Transverse colon (tissue), 4 donors: Measurements from ENCODE around the gene SLAMF8. TPM values are rescaled to one million over a fixed set of nuclear protein-coding genes. Genes with fewer than 3 reads are reported as not detected.

ENCODE experiments used
- DNase-seq: peaks from one replicate; pipeline ENCODE4 v3.0.0-alpha.2; 2019
- H3K27ac ChIP-seq, 4 donors: fragments of 200-600 bp; sonication (generic); 2 replicates each; pipeline ENCODE4 v1.5.1; 2016 to 2018; ENCODE audit warnings: inconsistent platforms in 4 of 4
- H3K27me3 ChIP-seq: fragments of 200-600 bp; sonication (generic); 2 replicates; pipeline ENCODE4 v1.5.1; 2017; ENCODE audit warnings: inconsistent platforms
- H3K36me3 ChIP-seq, 4 donors: fragments of 200-600 bp; sonication (generic); 2 replicates each; pipeline ENCODE4 v1.5.1; 2017 to 2019; ENCODE audit warnings: inconsistent platforms in 4 of 4
- H3K4me1 ChIP-seq, 4 donors: fragments of 200-600 bp; sonication (generic); 2 replicates each; pipeline ENCODE4 v1.5.1; 2017 to 2020; ENCODE audit warnings: inconsistent platforms in 4 of 4
- H3K4me3 ChIP-seq, 4 donors: fragments of 200-600 bp; sonication (generic); 1 replicate in 1 of 4; 2 replicates in 3 of 4; pipeline versions ENCODE4 v1.5.1 to v1.6.1; 2017 to 2019; ENCODE audit warnings: inconsistent platforms in 4 of 4
- H3K9me3 ChIP-seq, 2 donors: fragments of 200-600 bp; sonication (generic); 2 replicates each; pipeline ENCODE4 v1.5.1; 2017 to 2019; ENCODE audit warnings: inconsistent platforms in 2 of 2
- CTCF ChIP-seq, 5 experiments: fragments of 200-600 bp in 3 of 5; fragments of 450-650 bp in 2 of 5; sonication (generic) in 3 of 5; IDR thresholded peaks; 1 replicate in 2 of 5; 2 replicates in 3 of 5; pipeline ENCODE4 v1.5.1; 2016 to 2017; ENCODE audit warnings: antibody characterized with exemption in 5 of 5, inconsistent platforms in 3 of 5, mild to moderate bottlenecking in 2 of 5, moderate library complexity in 1 of 5
- EP300 ChIP-seq: sonication (generic); formaldehyde crosslinking; IDR thresholded peaks from one replicate; pipeline ENCODE4 v1.6.1; 2017; ENCODE audit warnings: antibody characterized with exemption, low read depth
- POLR2A ChIP-seq: fragments of 450-650 bp; IDR thresholded peaks from one replicate; pipeline ENCODE4 v1.6.1; 2016; ENCODE audit warnings: antibody characterized with exemption, mild to moderate bottlenecking, moderate library complexity
- POLR2AphosphoS5 ChIP-seq, 3 donors: sonication (generic); formaldehyde crosslinking; IDR thresholded peaks; one replicate each; pipeline ENCODE4 v1.6.1; 2016; ENCODE audit warnings: antibody characterized with exemption in 3 of 3
- WGBS, 2 donors: methylation state at CpG; one replicate each; pipeline ENCODE4 v1.1.5; 2018; ENCODE audit warnings: low coverage in 1 of 2; 5-methylcytosine and 5-hydroxymethylcytosine counted together
- in situ Hi-C, 4 donors: fragments of 200-750 bp; cut with MboI; loops; one replicate each; pipeline versions ENCODE4 v1.15.0 to v1.15.1; 2017; ENCODE audit warnings: low sequenced_read_pairs in 3 of 4, low pct_ligation_motif_present in 1 of 4, low pct_unique_long_range_greater_than_20kb in 1 of 4
- intact Hi-C: fragments of 100-400 bp; cut with DNase I; formaldehyde crosslinking; loops from one replicate; pipeline ENCODE4 v1.15.1; 2023; ENCODE audit warnings: low total_unique reads
- total RNA-seq, 4 donors: library from RNA; depleted of rRNA; stranded (reverse); fragments of >200 nt; gene quantifications; one replicate each; pipeline ENCODE4 v1.1.0, GENCODE V29; 2016

Gene SLAMF8
- total RNA-seq, 4 donors from 2014 or later = 0.37 to 7.1 (median 2.3) TPM

- TF ChIP-seq POLR2AphosphoS5 (IDR thresholded peaks at IDR 0.05) = no peak
- TF ChIP-seq CTCF (IDR thresholded peaks at IDR 0.05) = peak; percentile 65 to 87 (median 74)
- Histone ChIP-seq H3K4me3 (no peak overlapping the region), H3K36me3 (no peaks in the 10 kb centered on the region), H3K9me3 (no peaks in the 10 kb centered on the region), H3K4me1 (peaks cover 0 to 2% (median 0%) of the 10 kb centered on the region in 4 donors), H3K27ac (no peak overlapping the region), H3K27me3 (peaks cover 5% of the 10 kb centered on the region)
- in situ Hi-C loops = loop anchor here (5.0 to 25.0 kb wide), 3 partner anchors 93 to 213 kb away; no protein-coding TSS in a partner anchor
- DNase-seq = peak; percentile 72
- intact Hi-C loops = loop anchor here (5.0 kb wide), 1 partner anchor 93 kb away; no protein-coding TSS in a partner anchor
- 0 to 6% methylated on average over 2 of the region's 2 CpGs for WGBS, 2 donors
Observed at GRCh38 chr1:159798893-159799292, 27.8 kb upstream of the SLAMF8 start.

GRCh38 chr1:159799446-159799985, 27.2 kb upstream of the SLAMF8 start:
- H3K4me3 ChIP-seq = no peak overlapping the region
- in situ Hi-C loops (loop anchor here (5.0 to 25.0 kb wide), 3 partner anchors 93 to 213 kb away; no protein-coding TSS in a partner anchor), intact Hi-C loops (loop anchor here (5.0 kb wide), 1 partner anchor 93 kb away; no protein-coding TSS in a partner anchor)
- H3K36me3 ChIP-seq = no peaks in the 10 kb centered on the region
- peaks cover 3% of the 10 kb centered on the region for H3K27me3 ChIP-seq
- H3K9me3 ChIP-seq = no peaks in the 10 kb centered on the region
- 75 to 93% methylated on average over 1 to 4 of the region's 4 CpGs for WGBS, 2 donors
- DNase-seq = no peak
- no peak overlapping the region for H3K27ac ChIP-seq
- peaks cover 0 to 2% (median 0%) of the 10 kb centered on the region in 4 donors for H3K4me1 ChIP-seq
- no peak for TF ChIP-seq EP300
- no peak for TF ChIP-seq POLR2A
- no peak for TF ChIP-seq CTCF (IDR thresholded peaks at IDR 0.05)
- no peak for TF ChIP-seq POLR2AphosphoS5 (IDR thresholded peaks at IDR 0.05)

GRCh38 chr1:159800177-159800930, 26.3 kb upstream of the SLAMF8 start:
- Histone ChIP-seq H3K4me3 (no peak overlapping the region), H3K9me3 (no peaks in the 10 kb centered on the region), H3K36me3 (no peaks in the 10 kb centered on the region), H3K27ac (no peak overlapping the region), H3K4me1 (peaks cover 0 to 2% (median 0%) of the 10 kb centered on the region in 4 donors), H3K27me3 (peaks cover 3% of the 10 kb centered on the region)
- in situ Hi-C loops = no loop called here
- intact Hi-C loops = no loop called here
- WGBS, 2 donors = 53 to 78% methylated on average over 3 to 8 of the region's 8 CpGs
- DNase-seq = no peak
- TF ChIP-seq POLR2A = no peak
- no peak for TF ChIP-seq CTCF (IDR thresholded peaks at IDR 0.05)
- no peak for TF ChIP-seq POLR2AphosphoS5 (IDR thresholded peaks at IDR 0.05)
- TF ChIP-seq EP300 = no peak

GRCh38 chr1:159802111-159802510, 24.6 kb upstream of the SLAMF8 start, which contains the start of gene FCRL6:
TSS of gene FCRL6 (plus strand) at chr1:159802360. CDS start at chr1:159802425, 65 bp downstream.
- no peaks in the 10 kb centered on the region for H3K36me3 ChIP-seq
- no peak for DNase-seq
- H3K27me3 ChIP-seq = no peaks in the 10 kb centered on the region
- in situ Hi-C loops (no loop called here), intact Hi-C loops (no loop called here)
- H3K4me1 ChIP-seq = peaks cover 0 to 2% (median 0%) of the 10 kb centered on the region in 4 donors
- WGBS, 2 donors = 83 to 89% methylated on average over 6 to 8 of the region's 8 CpGs
- TF ChIP-seq POLR2AphosphoS5 (IDR thresholded peaks at IDR 0.05) (no peak), EP300 (no peak), CTCF (IDR thresholded peaks at IDR 0.05) (no peak), POLR2A (no peak)
- H3K9me3 ChIP-seq = no peaks in the 10 kb centered on the region
- H3K27ac ChIP-seq = no peak within 1 kb of the TSS
- no peak within 1 kb of the TSS for H3K4me3 ChIP-seq
